Activated T-helper 9 cell treated with anti-CD3 and anti-CD28 coated beads, Interleukin-2, amount 50 U/mL, for 16 hours (primary cell): ENCODE data around the gene COL11A2.

Experiments used
- DNase-seq: peaks from one replicate; pipeline ENCODE4 v3.0.0-alpha.2; 2020; ENCODE audit warnings: low read depth

The COL11A2 gene

GRCh38 chr6:33192671-33193602, 670 bp upstream of the COL11A2 start:
- no peak for DNase-seq

- DNase-seq = no peak
Measured at GRCh38 chr6:33191383-33192104, 723 bp downstream of the COL11A2 start.

GRCh38 chr6:33190504-33191107, 1.7 kb downstream of the COL11A2 start:
- DNase-seq = no peak

GRCh38 chr6:33189625-33190448, 2.4 kb downstream of the COL11A2 start:
- no peak for DNase-seq

GRCh38 chr6:33189164-33189563, 3.1 kb downstream of the COL11A2 start:
- no peak for DNase-seq

GRCh38 chr6:33187809-33188208, 4.5 kb downstream of the COL11A2 start:
- DNase-seq = no peak

GRCh38 chr6:33185654-33186187, 6.5 kb downstream of the COL11A2 start:
- DNase-seq = no peak

GRCh38 chr6:33185190-33185589, 7.1 kb downstream of the COL11A2 start:
- DNase-seq = no peak

- no peak for DNase-seq
Measured at GRCh38 chr6:33183071-33183683, 9.1 kb downstream of the COL11A2 start.

- DNase-seq = no peak
Measured at GRCh38 chr6:33181141-33181540, 11.1 kb downstream of the COL11A2 start.

GRCh38 chr6:33178755-33179475, 13.4 kb downstream of the COL11A2 start:
- DNase-seq = no peak

- DNase-seq = no peak
Measured at GRCh38 chr6:33177552-33178446, 14.5 kb downstream of the COL11A2 start.

GRCh38 chr6:33176906-33177305, 15.4 kb downstream of the COL11A2 start:
- no peak for DNase-seq

GRCh38 chr6:33175436-33176069, 16.7 kb downstream of the COL11A2 start:
- no peak for DNase-seq

GRCh38 chr6:33174784-33175183, 17.5 kb downstream of the COL11A2 start:
- no peak for DNase-seq

- DNase-seq = no peak
Measured at GRCh38 chr6:33173535-33174180, 18.6 kb downstream of the COL11A2 start.

- DNase-seq = no peak
Measured at GRCh38 chr6:33172688-33173534, 19.4 kb downstream of the COL11A2 start.
